Suppressor macrophage (primary cell): ENCODE measurements around the gene GABRA5.
"Not testable (repeated sequence)": the region's sequence is repeated elsewhere in the genome, so short reads cannot be mapped to it uniquely, and the experiment has no call there.

Experiments
- DNase-seq, 4 experiments: peaks; one replicate each; pipeline ENCODE4 v3.0.0-alpha.2; 2020 to 2022
- total RNA-seq, 17 experiments: gene quantifications; one replicate each; lab custom pipeline; 2026; ENCODE audit warnings: mixed read lengths in 6 of 17, inconsistent platforms in 3 of 17; lab: John Stamatoyannopoulos, UW

GABRA5 gene
- 0 to 1.1 (median 0) reads per million in 17 experiments for total RNA-seq

DNA sequence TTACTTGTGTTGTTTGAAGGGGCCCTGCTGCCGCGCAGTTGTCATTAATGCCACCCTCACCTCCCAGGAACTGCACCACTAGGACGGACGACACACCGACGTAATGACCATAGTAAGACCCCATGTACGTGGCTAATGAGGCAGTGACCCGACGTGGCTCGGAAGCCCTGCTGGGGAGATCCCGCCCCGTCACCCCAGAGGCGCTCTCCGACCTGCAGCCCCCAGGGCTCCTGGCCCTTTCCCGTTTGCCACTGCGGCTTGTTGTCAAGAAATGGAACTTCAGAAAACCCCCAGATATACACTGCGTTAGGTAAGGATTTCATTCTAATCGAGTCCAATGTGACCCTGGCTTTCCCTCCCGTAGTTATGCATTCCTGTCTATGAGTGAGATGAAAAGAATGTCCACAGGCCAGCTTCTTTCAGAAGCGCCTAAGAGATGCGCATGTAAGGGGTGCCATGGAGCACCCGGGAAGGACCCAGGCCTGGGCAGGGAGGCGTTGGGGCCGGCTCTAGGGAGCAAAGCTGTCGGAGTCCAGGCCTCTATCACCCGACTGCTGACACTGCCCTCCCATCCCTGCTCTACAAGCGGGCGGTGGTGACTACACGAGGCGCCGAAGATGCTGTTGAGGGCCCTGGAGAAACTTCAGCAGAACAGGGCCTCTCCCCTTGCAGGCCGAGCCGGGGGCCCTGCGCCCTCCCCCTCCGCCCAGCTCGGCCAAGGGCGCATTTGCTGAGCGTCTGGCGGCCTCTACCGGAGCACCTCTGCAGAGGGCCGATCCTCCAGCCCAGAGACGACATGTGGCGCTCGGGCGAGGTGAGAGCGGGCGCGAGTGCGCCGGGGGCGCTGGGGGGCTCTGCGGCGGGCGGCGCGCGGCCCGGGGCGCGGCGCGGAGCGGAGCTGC is at the start of gene GABRA5:
GABRA5 (plus strand) TSS at position 765 of the 902 bp plus-strand sequence. CDS start 2,187 bp downstream, outside the sequence.
- DNase-seq = no peak

- DNase-seq = not testable (repeated sequence)
These were observed 35.7 kb upstream of the GABRA5 start for GRCh38 chr15:26831191-26831590.

- no peak for DNase-seq
These were observed 34.9 kb upstream of the GABRA5 start for GRCh38 chr15:26831951-26832350.

DNA sequence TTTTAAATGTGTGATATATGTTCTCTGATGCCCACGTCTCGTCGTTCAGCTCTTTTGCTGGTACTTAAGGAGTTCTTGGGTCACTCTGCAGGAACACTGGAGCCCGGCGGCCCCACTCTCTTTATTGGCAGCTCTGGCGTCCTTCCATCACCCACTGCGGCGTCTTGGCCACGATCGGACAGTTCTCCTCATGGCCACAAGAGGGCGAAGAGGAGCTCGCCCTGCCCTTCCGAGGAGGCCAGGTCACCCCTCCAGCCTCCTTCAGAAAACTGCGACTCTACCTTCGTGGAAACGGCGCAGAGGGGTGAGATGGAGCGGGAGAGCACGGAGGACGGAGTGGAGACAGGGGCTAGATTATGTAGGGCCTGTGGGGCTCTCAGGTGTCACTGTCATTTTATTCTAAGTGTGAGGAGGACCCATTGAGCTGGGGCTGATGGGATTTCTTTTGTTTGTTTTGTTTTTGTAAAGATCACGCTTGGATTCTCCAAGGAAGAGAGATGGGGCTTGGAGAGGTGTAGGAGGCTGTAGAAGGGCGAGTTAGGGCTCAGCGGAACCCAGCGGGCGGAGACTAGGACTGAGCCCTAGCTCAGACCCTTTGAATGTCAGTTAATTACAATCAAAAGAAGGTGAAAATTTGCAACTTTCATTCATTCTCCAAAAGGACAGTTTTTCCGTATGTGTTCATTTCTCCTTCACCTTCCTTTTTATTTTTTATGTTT is 28.0 kb upstream of the GABRA5 start:
- DNase-seq = peak; percentile 6 to 30 (median 18)

DNA sequence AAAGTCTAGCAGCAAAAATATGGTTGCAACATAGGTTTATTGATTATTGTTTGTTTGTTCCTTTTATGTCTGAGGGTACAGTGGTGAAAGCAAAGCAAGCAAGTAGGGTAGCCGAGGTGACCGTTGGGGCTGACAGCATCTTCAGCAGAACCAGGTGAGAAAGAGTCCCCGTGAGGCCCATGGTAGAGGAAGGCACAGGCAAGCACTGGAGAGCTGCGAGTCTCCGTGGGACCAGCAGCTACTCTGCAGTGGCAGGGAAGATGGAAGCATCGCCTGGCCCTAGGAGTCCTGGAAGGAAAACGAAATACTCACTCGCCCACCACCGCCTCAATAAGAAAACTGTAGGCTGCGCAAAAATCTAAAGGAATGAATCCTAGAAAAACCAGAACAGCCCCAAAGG is 25.3 kb upstream of the GABRA5 start:
- DNase-seq = no peak

- no peak for DNase-seq
These were observed 24.9 kb upstream of the GABRA5 start for GRCh38 chr15:26841941-26842340.

DNA sequence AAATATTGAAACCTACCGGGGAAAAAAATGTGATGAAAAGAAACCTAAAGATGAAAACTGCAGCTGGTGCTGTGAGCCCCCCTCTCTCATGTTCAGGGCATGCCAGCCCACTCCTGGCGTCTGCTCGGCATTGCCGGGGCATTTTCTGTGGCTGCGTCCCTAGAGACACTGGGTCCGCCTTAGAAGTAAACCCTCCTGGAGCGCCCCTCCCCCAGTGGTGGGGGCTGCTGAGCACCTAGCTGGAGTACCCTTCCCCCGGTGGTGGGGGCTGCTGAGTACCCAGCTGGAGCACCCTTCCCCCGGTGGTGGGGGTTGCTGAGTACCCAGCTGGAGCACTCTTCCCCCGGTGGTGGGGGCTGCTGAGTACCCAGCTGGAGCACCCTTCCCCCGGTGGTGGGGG is 24.5 kb upstream of the GABRA5 start:
- no peak for DNase-seq

DNA sequence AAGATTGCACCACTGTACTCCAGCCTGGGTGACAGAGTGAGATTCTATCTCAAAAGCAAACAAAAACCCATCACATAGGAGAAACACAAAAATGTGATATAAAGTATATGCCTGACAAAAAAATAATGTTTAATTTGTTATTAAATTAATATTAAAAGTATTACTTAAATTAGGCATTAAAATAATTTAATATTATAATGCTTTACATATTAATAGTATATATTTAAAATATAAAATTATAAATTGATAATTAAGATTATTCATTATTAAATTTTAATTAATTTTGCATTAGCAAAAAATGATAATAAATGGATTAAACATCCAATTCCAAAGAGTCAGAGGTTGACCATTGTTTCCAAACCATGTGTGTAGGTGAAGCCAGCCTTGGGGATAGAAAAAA is 22.0 kb upstream of the GABRA5 start:
- DNase-seq = no peak

DNA sequence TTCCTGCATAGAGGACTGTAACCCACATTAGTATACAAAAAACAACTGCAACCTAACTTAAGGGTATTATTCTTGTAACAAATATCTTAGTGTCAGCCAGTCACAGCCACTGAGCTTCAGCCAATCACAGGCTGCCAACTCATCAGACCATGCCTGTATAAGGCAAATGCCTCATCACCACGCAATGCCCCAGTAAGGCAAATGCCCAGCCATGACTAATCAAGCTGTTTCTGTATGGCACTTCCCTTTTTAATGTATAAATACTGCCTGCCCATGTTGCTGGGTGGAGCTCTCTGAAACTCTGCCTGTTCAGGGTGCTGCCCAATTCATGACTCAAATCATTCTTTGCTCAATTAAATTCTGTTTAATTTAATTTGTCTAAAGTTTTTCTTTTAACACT is 18.4 kb upstream of the GABRA5 start:
- DNase-seq = peak in 2 of 4 experiments; percentile 2

DNA sequence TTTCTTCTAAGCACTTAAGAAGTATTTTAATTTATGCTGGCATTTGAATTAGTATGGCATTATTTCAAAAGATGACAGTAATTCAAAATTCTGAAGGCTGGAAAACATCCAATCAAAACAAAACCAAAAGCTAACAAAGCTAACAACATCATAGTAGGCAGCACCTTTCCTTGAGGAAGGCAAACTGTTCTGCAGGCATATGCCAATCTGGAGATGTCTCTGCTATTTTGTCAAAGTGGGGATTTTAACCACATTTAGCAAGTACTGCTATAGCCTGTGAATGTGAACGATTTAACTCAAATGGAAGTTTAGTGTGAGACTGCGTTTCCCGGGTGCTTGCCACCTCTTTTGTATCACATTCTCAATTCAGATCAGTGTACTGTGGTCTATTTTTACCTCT is 16.7 kb upstream of the GABRA5 start:
- DNase-seq = no peak

- no peak for DNase-seq
These were observed 13.9 kb upstream of the GABRA5 start for GRCh38 chr15:26852980-26853379.

GRCh38 chr15:26854435-26854834 is 12.4 kb upstream of the GABRA5 start:
- DNase-seq = no peak

GRCh38 chr15:26864664-26865191 is 2.1 kb upstream of the GABRA5 start:
- peak in 3 of 4 experiments; percentile 16 to 23 (median 19) for DNase-seq

GRCh38 chr15:26867200-26868007 is 542 bp downstream of the GABRA5 start:
- no peak for DNase-seq

GRCh38 chr15:26868029-26868685 is 1.3 kb downstream of the GABRA5 start:
- DNase-seq = no peak

DNA sequence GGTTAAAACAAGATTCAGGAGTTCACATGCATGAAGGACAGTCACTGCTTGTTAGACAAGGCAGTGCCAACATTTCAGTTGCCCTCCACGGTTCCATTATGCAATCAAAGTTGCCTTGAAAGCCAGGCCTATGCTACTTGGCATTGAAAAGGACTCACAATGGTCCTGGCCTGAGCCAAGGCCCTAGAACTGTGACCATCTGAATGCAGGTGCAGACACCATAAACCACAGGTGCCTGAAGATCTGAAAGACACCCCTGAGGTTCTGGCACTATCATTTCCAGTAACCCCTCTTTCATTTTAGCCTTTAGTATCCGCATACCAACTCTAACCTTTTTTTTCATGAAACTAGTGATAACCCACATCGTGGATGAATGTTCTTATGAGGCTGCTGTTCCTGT is 2.8 kb downstream of the GABRA5 start:
- no peak for DNase-seq

DNA sequence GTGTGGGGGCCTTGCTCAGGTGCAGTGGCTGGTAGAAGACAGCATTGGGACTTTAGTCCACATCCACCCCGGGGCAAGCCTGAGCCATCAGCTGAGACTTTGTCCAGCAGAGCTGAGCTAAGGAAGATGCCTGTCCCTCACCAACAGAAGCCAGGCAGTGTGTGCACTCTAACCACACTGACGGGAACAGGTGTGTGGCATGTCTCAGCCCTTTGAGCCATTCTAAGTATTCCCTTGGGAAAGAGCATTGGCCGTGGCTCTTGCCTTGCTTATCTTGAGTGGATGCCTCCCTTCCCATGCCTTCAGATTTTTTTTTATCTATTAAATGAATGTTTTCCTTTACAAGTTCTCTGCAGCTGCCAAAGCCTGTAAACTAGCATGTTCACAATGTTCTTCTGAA is 3.5 kb downstream of the GABRA5 start:
- DNase-seq = no peak

- no peak for DNase-seq
These were observed 5.3 kb downstream of the GABRA5 start for GRCh38 chr15:26872206-26872605.

GRCh38 chr15:26873846-26874245 is 7.0 kb downstream of the GABRA5 start:
- DNase-seq = no peak

- no peak for DNase-seq
These were observed 8.1 kb downstream of the GABRA5 start for GRCh38 chr15:26874774-26875475.

- DNase-seq = no peak
These were observed 8.6 kb downstream of the GABRA5 start for GRCh38 chr15:26875476-26875850.
